Esophagus mucosa (tissue), 1 donor: ENCODE data around the gene SERP2. TPM values are rescaled to one million over a fixed set of nuclear protein-coding genes. Genes with fewer than 3 reads are reported as not detected.

Source experiments
- ATAC-seq: fragments of 200-7000 bp; cut with Tn5 transposase; one replicate; pipeline ENCODE4 v1.9.1; 2020
- total RNA-seq: library from RNA; stranded (reverse); gene quantifications from one replicate; pipeline ENCODE4 v1.2.4, GENCODE V29; 2023
- donor health status: DM: yes; HTN: yes; CAD: no.

SERP2 gene
- total RNA-seq, 1 donor from 2014 or later: 1.2 TPM

DNA sequence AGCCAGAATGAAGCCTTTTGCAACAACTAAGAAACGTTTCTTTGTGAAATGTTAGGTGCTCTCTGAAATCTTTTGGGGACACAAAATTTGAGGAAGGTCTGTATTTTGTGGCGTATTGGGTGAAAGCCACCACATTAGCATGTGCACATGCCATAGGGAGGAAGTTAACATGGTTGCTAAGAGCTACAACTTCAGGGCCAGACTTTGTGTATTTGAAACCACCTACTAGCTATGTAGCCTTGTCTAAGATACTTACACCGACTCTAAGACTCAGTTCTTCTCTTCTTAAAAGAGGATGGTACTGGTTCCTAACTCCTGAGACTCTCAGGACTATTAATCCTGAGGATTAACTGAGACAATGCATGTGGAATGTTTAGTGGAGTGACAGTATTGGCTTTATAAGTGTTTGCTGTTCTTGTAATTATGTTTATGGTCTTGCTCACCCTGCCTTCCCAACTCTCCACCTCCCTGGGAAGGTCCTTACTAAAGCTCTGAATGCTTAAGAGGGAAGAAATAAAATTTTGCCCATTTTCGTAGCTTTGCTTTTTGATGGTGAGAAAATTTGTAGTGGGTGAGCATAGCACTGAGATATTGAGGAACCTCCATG, 15.5 kb downstream of the SERP2 start:
- no peak for ATAC-seq

DNA sequence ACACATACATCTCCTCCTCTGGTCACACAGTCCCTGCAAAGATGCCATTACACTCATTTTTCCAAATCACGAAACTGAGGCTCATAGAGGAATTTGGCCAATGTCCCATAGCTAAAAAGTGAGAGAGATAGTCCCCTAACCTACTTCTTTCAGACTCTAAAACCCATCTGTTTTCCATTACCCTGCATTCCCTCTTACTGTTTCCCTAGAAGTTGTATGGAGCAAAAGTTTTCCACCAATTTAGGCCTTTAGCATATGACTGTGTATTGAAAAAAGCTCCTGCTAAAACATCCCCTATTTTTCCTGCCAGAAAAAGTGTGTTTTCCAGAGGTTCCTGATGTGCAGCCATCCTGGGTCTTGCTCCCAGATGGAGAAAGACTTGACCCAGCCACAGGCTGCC, 16.3 kb downstream of the SERP2 start:
- no peak for ATAC-seq

DNA sequence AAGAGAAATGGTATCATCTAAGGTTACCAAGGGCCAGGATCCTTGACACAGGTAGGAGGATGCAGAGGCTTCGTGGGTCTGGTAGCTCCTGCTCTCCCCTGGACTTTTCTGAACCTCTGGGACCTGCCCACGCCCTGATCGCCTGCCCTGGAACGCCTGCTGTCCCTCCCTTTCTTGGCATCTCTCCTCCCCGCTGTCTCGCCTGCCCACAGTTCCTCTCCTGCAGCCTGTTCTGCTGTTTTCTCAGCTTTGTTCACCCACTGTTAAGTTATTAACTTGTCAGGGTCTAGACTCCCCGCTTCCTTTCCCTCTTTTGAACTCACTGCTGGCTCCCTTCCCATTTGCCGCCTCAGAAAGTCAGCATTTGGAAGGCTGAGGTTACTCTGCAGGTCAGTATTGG, 19.8 kb downstream of the SERP2 start:
- no peak for ATAC-seq

DNA sequence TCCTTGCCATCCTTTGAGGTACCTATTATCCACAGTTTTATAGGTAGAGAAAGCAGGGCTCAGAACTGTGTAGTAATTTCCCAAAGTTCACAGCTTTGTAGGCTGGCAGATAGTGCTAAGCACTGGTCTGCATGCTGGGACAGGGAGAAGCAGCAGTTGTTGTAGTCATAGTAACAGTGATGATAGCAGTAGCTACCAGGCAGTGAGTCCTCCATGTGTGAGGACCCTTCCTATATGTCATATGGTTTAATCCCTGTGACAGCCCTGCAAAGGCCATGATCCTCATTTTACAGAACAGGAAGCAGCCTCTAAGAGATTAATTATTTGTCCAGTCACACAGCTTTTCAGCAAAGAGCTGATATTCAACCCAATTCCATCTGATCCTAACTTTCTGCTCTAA, 21.0 kb downstream of the SERP2 start:
- no peak for ATAC-seq

DNA sequence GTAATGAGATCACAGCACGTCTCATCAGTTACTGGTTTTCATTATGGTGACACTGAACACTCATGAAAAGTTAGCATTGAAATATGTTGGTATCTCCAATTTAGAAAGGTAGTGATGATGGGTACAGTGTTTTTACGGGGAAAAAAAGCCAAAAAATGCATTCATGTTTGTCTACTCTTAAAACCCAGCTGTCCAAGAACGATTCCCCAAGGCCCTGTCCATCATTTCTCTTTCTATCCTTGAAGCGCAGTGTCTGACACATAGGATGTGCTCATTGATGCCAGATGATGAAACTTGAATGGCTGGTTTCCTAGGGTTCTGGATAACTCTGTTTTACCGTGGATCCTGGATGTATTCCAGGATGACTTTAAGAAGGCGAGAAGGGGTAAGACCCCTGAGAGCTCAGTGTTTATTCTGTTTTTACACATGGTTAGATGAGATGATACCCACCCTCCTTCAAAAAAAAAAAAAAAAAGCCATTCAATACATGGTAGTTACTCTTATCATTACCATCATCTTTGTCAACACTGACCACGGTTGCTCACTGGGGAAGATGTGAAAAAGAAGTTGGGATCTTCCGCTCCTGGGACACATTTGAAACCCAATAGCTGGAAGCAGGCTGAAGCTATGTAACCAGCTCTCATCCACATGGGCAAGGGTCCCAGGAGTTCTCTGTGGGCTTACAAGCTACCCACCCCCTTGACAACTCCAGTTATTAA, 22.5 kb downstream of the SERP2 start:
- ATAC-seq: no peak

DNA sequence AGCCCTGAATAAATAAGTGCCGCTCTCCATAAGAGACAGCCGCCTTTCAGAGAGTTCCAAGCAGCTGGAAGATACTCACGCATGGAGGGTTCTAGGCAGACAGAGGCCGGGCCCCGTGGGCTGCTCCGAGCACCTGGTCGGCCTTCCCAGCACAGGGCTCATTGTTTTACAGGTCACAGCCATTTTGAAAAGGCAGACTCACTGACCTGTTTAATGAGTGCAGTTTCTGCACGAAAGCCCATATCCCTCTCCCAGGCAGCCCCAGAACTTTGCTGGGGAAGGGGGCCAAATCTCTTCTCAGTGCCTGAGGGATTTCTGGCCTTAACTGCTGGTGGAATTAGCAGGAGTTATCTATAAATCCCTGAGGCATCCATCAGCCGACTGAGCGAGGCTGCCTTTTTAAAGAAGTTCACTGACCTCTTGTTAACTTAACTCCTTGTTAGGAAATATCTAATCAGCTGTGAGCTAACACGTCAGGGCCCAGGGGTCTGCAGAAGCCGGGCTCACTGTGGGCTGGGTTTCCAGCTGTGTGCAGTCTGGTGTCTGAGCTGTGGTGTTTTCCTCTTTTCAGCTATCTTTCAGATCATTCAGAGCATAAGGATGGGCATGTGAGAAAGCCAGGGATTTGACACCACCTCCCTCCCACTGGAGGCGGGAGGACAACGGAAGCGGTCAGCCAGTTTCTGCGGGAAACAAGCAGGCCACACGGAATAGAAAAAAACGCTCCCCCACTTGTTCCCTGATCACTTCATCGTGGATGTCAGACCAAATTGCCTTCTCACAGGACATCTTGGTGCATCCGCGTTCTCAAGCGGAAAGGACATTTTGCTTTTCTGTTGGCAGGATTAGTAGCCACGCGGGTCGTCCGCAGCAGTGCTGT, 23.3 kb downstream of the SERP2 start:
- no peak for ATAC-seq

DNA sequence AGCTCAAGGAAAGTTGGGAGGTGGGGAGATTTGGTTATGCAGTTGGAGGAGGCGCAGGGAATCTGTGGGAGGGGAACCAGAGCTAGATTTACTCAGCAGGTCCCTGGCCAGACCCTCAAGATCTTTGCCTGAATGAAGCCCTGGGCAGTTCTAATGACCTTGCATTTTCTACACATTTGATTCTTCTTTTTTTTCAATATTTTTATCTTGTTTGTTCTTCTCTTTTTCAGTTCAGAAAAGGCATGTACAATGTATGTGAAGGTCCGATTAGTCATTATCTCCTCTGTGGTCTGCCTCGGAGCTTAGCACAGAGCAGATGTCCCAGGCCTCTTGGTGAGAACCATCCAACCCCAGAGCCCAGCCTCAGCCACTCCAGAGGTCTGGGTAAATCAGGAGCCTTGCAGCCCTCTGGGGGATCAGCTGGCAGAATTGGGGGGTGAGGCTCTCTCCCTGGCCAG, 24.2 kb downstream of the SERP2 start:
- ATAC-seq: no peak

DNA sequence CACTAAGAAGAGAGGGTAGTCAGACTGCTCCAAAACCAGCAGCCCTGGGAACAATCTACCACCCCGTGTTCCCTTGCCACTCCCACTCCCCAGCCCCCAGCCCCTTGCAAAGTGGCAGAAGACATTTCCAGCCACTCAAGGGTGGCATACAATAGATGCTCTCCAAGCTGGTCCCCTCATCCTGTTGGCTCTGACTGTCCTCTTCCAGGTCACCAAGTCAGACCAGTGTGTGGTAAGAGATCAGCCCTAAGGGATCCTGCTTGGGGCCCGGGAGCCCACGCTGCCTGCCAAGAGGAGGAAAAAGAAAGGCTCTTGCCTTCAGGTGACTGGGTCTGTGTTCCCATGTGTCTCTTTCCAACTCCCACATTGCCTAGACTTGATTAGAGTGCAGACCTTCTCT, 25.0 kb downstream of the SERP2 start:
- ATAC-seq: no peak

DNA sequence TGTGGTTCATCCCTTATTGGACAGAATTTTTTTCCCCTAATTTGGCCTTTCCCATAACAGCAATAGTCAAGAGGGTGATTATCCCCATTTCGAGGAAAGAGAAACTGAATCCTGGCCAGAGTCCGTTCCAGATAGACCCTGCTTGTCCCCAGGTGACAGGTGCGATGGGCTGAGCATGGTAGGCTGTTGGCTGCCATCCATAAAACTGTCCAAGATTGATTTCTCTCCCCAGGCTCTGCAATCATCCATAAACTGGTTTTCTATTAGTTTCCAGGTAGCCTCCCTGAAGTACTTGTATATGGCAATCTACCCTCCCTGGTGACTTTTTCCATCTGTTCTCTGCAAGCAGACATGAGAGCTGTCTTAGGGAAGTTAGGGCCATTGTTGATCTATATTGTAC, 25.4 kb downstream of the SERP2 start:
- no peak for ATAC-seq

DNA sequence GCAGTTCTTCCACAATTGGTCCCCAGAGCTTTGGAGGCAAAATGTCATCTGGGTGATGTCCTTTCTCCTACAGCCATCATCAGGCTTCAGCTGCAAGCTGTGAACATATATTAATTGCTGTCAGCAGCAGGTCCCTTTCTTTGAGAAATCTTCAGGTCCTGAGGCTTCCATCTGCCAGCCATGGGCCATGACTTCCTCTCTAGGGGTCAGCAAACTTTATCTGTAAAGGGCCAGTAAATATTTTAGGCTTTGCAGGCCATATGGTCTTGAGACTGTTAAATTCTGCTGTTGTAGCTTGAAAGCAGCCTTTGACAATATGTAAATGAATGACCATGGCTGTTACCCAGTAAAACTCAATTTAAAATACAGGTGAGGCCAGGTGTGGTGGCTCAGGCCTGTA, 27.1 kb downstream of the SERP2 start:
- ATAC-seq: no peak

DNA sequence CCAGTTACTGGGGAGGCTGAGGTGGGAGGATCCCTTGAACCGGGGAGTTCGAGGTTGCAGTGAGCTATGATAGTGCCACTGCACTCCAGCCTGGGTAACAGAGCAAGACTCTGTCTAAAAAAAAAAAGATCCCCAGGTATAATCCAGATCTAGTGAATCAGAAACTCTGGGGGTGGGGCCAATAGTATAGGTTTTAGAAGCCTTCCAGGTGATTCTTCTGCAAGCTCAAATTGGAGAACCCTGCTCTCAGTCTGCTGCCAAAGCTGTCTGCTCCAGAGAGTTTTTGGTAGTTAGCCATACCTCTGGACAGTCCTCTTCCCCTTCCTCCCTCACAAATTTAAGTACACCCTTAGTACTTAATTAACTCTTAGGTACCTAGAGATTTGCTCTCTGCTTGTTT, 28.0 kb downstream of the SERP2 start:
- ATAC-seq: no peak

DNA sequence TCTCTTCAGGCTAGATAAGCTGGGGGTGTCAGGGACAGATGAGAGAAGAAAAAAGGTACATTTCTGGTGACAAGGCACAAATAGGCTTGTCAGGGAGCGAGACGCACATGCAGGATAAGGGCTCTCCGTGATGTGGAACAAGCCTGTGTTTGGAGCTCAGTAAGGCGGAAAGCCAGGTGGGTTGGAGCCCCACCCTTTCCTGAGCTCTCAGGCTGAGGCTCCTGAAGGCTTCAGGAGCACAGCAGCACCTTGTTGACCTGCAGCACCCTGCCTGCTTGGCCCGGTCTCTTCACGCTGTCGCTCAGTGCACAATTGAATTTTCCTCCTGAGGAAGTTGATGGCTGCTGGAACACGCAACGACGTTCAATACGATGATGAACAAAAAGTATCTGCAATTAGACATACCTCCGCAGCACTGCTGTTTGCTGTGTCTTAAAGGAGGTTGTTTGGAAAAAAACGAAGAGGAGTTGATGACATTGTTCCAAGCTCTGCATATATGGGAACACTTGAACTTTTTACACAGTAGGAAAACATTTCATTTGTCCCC, 29.3 kb downstream of the SERP2 start:
- no peak for ATAC-seq

DNA sequence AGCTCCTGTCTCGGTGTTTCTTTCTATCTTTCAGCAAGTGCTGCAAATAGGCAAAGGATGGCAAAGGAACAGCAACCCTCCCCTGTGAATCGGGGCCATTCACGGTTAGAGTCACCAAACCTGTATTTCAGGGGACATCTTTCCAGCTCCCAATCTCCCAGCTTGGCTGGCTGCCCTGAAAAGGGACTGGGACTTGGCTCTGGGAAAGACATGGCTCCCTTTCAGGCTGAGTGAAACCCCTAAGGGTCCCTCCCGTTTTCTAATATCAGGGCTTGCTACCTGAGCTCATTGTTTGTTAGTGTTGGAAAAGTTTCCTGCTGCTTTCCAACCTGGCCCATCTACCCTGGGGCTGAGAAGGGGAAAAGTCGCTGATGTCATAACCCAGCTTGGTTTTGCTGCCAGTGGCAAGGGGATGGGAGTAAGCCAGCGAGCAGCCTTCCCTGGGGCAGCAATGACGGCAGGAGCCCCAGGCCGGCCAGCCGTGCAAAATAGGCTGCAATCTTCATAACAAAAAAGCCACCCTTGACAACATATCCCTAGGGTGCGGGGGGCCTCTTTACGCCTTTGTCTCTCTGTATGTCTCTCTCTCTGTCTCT, 29.9 kb downstream of the SERP2 start:
- ATAC-seq: no peak

DNA sequence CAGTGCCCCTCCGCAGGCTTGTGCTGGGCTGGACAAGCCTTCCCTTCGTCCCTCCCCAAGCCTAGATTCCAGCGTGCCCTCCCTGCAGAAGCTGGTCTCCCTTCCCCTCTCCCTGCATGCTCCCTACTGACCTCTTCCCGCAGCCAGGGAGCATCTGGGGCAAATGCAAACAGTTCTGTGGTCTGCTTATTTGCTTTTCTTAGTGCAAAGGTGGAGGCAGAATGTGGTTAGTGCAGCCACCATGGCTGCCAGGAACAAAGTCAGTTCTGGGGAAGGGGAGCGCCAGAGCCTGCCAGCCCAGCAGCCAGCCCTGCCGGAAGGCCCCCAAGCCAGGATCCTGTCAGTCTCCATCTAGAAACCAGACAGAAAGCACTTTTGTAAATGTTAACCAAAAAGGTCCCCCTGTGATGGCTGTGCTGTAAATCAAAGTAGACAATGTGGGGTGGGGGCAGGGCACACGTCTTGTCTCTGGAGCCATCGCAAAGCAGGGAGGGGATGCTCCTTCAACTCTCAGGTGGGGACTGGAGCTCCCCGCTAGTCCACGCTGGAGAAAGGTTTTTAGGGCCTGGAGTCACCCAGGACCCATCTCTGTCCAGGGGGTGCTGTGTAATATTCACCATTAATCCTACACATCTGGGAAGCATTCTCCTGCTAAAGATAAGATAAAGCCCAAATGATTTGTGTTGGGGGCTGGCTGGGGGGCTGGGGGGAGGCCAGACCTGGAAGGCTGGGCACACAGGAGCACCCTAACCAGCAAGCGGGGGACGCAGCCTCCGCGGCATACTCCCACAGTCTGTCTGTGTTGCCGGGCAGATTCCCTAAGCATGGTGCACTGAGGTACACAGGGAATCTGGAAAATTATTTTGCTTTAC, 30.9 kb downstream of the SERP2 start:
- ATAC-seq: no peak

DNA sequence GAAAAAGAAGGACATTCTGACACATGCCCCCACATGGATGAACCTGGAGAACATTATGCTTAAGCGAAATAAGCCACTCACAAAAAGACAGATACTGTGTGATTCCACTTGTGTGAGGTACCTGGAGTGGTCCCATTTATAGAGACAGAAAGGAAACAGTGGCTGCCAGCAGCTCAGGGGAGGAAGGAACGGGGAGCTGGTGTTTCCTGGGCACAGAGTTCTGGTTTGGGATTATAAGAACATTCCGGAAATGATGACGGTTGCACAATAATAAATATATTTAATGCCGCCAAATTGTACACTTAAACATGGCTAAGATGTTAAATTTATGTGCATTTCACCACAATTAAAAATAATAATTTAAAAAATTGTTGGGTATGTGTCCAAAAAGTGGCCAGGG, 33.0 kb downstream of the SERP2 start:
- ATAC-seq: no peak

DNA sequence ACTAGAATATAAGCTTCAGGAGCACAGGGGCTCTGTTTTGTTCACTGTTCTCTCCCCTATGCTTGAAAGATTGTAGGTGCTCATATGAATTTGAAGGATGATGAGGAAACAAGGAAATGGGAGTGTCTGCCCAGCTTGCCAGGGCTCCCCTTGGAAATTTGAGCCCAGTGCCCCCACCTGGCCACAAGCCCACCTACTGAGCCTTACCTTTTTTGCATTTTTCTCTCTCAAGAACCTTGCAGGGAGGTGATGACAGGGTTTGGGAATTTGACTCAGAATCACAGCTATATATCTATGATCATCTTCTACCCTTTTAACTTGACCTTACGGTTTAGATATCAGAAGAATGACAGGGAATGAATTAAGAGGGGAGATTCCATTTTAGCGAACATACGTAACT, 33.8 kb downstream of the SERP2 start:
- ATAC-seq: no peak

DNA sequence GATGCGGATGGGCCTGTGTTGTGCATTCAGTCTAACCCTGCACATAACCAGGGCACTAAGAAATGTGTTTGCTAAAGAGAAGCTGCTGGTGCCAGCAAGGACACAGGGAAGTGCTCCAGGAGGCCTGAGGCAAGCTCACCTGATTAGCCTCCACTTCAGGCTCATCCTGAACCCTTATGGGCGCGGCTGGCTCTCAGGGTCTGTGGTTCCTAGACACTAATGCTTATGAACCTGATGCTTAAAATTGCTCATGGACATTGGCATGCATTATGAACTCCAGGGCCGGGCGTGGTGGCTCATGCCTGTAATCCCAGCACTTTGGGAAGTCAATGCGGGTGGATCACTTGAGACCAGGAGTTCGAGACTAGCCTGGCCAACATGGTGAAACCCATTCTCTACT, 34.3 kb downstream of the SERP2 start:
- ATAC-seq: no peak

DNA sequence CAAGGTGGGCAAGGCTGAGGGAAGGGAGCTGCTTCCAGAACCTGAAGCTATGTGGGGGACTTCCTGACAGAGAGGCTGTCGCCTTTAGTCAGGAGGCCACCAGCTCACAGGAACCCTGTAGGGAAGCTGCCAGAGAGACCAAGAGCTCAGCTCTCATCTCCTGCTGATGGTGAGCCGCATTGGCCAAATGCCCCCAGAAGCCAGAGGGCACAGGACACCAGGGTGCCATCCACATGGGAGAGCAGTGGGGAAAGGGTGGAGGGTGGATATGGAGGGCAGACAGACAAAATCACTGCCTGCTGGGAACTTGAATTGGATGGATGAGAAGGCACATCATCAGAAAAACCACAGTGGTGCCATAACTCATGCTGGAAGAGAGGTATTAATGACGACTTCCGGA, 36.0 kb downstream of the SERP2 start:
- no peak for ATAC-seq

DNA sequence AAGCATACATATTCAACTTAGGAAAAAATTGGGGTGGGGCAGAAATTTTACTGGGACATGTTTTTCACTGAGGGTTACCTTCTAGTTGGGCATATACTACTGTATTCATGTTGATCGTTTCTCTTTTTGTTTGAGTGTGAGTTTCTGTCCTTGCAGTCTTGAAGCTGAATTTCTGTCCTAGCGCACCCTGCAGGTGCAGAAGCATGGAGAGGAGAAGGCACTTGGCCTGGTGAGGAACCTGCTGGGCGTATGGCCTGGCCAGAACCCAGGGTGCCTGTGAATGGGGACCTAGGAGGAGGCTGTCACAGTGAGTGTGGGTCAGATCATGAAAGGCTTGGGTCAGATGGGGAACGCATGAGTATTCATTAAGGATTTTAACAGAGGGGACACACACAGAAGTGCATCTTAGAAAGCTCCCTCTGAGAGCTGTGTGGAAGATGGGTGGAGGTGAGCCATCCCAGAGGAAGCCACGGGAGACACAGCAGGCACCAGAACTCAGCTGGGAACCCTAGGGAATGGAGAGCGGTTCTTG, 36.8 kb downstream of the SERP2 start:
- peak; percentile 10 for ATAC-seq

DNA sequence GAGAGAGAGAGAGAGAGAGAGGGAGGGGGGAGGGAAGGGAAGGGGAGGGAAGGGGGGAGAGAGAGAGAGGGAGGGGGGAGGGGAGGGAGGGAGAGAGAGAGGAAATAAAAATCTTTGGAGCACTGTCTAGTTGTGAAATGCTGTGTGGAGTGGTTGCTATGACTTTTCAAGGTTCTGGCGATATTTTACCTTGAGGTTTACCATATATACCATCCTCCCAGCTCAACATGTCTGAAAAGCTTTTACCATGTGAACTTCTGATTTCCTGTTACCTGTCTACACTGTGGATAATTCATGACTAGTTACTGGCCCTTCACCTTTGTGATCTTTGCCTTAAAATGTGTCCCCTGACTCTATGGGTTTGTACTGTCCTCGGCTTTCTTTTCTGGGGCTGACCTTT, 38.2 kb downstream of the SERP2 start:
- no peak for ATAC-seq

DNA sequence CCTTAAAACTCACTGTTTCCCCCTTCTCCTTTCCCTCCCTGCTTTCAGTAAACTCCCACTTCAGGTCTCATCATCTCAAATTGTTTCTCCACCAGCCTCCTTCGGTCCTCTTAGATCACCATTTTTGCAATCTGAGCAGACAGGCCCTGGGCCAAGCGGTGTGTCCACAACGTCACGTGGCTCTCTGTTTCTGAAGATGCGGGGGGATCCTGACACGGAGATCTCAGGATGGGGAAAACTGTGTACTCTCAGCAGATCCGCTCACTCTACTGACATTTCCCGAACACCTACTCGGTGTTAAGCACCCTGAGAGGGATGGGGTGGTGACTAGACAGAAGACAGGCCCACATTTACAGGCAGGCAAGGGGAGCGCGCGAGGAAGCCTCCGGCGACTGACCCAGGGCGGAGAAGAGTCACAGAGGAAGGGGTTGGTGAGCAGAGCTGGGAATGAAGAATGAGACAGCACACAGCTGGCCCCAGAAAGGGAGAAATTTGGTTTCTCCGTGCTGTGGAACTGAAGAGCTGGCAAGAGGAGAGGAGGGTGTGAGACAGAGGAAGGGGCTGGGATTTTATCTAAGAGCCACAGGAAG, 38.8 kb downstream of the SERP2 start:
- ATAC-seq: no peak
